GM18951 (cell line): ENCODE measurements around the gene TRAPPC4.
"Not testable (repeated sequence)": the region's sequence is repeated elsewhere in the genome, so short reads cannot be mapped to it uniquely, and the experiment has no call there.

Source experiments
- POLR2A ChIP-seq: IDR thresholded peaks from 4 replicates; pipeline ENCODE4 v1.6.1; 2011; ENCODE audit warnings: mild to moderate bottlenecking; ENCODE audit not compliant: insufficient read length, insufficient read depth; ENCODE audit errors: extremely low read depth
- in situ Hi-C: fragments of 300-500 bp; cut with MboI; formaldehyde crosslinking; loops from one replicate; pipeline ENCODE4 v1.12.0; 2022; ENCODE audit warnings: low sequenced_read_pairs, mixed read lengths, inconsistent platforms; ENCODE audit not compliant: unreplicated experiment

Gene TRAPPC4

DNA sequence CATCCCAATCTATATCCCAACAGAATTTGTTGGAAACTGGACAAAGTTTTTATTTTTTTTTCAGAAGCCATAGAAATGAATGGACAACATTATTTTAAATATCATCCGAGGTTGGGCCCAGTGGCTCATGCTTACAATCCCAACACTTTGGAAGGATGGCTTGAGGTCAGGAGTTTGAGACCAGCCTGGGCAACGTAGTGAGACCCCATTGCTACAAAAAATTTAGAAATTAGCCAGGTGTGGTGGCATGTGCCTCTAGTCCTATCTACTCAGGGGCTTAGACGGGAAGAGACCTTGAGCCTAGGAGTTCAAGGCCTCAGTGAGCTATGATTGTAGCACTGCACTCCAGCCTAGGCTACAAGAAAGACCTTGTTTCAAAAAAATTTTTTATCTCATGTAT lies 16.2 kb downstream of the TRAPPC4 start:
- TF ChIP-seq POLR2A: no peak
- in situ Hi-C loops: no loop called here

- in situ Hi-C loops: no loop called here
These were observed 20.3 kb downstream of the TRAPPC4 start for GRCh38 chr11:119038884-119039283.

GRCh38 chr11:119039471-119039870 lies 20.9 kb downstream of the TRAPPC4 start:
- in situ Hi-C loops: not testable (repeated sequence)

More at GRCh38 chr11:119038884-119039283, 20.3 kb downstream of the TRAPPC4 start:
- TF ChIP-seq POLR2A: no peak

DNA sequence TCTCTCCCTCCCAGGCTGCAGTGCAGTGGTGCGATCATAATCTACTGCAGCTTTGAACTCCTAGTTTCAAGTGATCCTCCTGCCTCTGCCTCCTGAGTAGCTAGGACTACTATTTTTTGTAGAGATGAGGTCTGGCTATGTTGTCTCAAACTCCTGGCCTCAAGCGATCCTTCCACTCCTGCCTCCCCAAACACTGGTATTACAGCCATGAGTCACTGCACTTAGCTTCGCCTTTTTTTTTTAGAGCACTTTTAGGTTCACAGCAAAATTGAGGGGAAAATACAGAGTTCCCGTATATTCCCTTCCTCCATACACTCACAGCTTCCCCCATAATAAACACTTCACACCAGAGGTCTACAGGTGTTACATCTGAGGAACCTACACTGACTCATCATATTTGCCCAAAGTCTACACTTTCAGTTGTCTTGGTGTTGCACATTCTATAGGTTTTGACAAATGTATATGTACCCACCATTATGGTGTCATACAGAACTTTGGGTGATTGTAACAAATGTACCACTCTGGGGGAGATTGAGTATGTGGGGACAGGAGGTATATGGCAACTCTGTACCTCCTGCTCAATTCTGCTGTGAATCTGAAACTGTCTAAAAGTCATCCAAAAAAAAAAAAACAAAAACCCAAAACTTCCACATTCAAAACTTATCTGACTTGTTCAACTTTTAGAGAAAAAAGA lies 23.4 kb downstream of the TRAPPC4 start:
- in situ Hi-C loops: no loop called here
- no peak for TF ChIP-seq POLR2A

DNA sequence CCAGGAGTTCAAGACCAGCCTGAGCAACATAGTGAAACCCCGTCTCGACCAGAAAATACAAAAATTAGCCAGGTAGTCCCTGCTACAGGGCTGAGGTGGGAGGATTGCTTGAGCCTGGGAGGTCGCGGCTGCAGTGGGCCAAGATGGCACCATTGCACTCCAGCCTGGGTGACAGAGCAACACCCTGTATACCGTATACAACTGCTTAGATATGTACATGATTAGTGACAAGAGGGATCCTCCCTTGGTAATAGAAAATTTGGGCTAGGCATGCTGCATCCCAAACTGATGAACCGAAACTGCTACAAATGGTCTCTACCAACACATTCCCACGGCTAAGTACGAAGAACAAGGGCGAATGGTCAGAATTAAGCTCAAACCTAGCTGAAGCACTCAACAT lies 24.4 kb downstream of the TRAPPC4 start:
- in situ Hi-C loops: no loop called here
- TF ChIP-seq POLR2A: no peak

DNA sequence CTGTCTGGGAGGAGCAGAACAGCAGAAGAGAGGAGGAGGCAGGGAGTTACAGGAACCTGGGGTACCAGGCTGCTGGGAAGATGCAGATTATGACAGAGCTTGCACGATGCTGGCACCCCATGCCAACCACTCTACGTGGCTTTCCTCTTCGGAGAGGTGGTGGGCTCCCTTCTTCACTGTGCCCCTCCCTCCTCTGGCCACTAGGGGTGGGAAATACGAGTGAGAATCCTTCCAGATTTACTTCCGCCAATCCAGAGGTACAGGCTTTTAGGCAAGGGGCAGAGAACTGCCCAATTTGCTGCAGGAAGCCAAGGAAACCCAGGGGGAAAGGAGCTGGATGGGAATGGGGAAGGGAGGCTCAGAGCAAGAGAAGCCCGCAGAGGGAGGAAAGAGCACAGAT lies 26.1 kb downstream of the TRAPPC4 start:
- in situ Hi-C loops: no loop called here
- no peak for TF ChIP-seq POLR2A

GRCh38 chr11:119046489-119046888 lies 27.9 kb downstream of the TRAPPC4 start:
- in situ Hi-C loops: no loop called here
- no peak for TF ChIP-seq POLR2A

DNA sequence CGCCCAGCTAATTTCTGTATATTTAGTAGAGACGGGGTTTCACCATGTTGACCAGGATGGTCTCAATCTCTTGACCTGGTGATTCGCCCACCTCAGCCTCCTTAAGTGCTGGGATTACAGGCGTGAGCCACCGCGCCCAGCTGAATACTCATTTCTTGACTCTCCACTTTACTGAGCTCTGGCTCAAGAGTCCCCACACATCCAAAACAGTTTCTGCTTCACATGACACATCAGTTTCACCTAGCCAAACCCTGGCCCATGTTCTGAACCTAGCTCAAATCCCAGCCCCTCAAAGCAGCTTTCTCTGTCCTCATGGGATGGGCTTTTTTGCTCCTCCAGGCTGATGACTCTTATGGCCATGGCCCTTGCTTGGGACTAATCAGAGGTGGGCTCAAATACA lies 28.6 kb downstream of the TRAPPC4 start:
- in situ Hi-C loops: no loop called here
- TF ChIP-seq POLR2A: no peak

DNA sequence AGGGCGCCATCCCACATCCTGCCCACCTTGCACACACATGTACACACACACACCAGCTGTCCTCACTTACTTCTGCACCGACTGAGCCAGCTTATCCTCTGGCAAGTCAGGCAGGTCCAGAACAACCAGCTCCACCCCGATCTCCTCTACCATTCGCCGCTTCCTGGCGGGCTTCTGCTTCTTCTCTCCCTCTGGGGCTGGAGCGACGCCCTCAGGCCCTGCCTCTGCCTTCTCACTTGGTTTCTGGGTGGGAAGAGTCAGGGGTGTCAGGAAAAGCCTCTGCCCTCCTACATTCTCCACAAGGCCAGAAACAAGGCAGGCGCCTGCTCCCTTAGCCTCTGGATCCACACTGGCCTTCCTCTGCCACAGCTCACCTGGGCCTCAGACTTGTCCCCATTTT lies 30.1 kb downstream of the TRAPPC4 start:
- in situ Hi-C loops: no loop called here
- TF ChIP-seq POLR2A: no peak

DNA sequence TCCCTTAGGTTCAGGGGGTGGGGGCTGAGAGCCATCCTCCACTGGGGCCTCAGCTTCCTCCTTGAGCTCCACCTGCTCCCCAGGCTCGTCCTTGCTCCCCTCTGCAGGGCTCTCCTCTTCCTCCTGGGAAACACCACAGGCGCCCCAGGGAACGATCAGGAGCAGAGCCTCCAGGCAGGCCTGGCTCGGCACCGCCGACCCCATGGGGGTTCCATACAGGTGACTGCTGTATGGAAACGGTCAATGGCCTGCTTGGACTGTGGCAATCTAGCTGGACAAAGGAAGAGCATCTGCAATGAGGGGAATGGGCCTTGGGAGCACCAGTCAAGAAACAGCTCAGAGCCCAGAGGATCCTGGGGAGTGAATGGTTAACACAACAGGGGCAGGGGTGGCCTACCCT lies 30.5 kb downstream of the TRAPPC4 start:
- TF ChIP-seq POLR2A: no peak
- in situ Hi-C loops: no loop called here

GRCh38 chr11:119051440-119052162 lies 33.0 kb downstream of the TRAPPC4 start:
- in situ Hi-C loops: no loop called here
- peak; percentile 38 for TF ChIP-seq POLR2A

- in situ Hi-C loops: no loop called here
These were observed 33.7 kb downstream of the TRAPPC4 start for GRCh38 chr11:119052163-119052814.

DNA sequence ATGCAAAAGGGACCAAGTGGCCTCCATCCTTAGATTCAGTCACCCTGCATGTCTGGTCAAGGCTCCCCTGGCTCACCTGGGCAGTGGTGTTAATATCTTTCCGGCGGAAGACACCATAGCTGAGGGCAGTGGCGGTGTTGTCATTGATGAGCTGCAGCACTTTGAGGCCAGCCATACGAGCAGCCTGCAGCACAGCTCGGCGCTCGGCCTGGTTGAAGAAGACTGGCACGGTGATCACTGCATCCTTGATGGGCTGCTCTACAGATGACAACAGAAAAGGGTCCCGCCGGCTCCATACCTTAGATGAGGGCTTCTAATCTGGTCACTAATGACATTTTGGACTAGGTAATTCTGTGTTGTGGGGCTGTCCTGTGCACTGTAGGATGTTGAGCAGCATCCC lies 35.9 kb downstream of the TRAPPC4 start:
- no peak for TF ChIP-seq POLR2A
- in situ Hi-C loops: no loop called here

More at GRCh38 chr11:119052163-119052814, 33.7 kb downstream of the TRAPPC4 start:
- TF ChIP-seq POLR2A: no peak

DNA sequence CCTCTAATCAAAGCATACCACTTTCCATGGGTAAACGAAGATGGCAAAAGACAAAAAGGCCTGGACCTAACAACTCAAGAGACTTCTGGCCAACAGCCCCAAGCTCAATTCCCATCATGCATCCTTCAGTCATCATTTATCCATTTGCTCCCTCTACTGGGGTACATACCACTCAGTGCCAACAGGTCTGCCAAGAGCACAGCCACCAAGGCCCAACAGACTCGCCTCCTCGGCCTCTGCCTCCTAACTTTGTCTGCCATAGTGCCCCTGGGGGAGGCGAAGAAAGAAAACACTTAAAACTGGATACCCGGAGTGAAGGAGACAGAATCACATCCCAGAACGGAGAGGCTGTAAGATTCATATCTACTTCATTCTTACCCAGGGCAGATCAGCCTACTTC lies 37.3 kb downstream of the TRAPPC4 start:
- in situ Hi-C loops: no loop called here
- TF ChIP-seq POLR2A: no peak
